ENCODE results near the gene KIRREL3. TPM values are rescaled to one million over a fixed set of nuclear protein-coding genes. Genes with fewer than 3 reads are reported as not detected.

KIRREL3 gene
- total RNA-seq, 2 donors from 2014 or later = 0.44 to 2.1 TPM

DNA sequence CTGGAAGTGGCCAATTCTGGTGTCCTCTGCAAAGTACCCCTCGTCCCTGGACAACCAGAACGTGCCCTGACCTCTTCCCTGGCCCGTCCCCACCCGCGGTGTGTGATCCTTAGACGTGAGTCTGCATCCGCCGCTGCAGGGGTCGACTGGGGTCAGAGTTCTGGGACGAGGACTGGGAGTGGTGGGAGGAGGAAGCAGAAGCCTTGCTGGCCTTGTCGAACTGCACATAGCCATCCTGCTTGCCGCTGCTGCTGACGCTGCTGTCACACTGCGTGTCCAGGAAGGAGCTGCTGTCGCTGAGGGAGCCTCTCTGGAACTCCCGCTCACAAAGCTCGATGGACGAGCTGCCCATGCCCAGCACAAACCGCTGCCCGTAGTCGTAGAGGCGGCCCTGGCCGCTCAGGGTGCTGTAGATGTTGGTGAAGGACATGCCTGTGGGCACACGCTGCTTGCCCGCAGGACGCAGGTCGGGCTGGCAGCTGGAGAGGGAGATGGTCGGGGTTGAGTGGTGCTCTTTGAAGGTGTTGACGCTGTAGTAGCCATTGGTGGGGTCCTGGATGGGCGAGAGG is 576.0 kb downstream of the KIRREL3 start:
- ATAC-seq (no peak), DNase-seq (no peak)
- intact Hi-C loops (cut with DNase I) = no loop called here

DNA sequence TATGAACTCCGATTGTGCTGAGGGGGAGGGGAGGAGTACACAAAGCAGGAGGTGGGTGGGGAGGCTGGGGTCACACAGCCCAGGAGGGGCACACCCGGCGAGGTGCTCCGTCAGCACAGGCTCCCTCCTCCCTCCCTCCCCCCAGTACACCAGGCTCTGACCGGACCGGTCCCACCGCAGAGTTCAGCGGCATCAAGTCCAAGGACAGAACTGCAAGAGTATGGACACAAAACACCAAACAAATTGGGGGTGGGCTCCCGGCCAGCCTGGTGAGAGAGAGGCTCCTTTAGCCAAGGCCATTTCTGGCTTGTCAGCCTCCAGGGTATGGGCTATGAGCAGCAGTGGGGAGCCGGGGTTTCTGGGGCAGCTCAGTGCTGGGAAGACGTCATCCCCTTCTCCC is 576.8 kb downstream of the KIRREL3 start:
- intact Hi-C loops (cut with DNase I) = no loop called here
- no peak for ATAC-seq
- DNase-seq = no peak

DNA sequence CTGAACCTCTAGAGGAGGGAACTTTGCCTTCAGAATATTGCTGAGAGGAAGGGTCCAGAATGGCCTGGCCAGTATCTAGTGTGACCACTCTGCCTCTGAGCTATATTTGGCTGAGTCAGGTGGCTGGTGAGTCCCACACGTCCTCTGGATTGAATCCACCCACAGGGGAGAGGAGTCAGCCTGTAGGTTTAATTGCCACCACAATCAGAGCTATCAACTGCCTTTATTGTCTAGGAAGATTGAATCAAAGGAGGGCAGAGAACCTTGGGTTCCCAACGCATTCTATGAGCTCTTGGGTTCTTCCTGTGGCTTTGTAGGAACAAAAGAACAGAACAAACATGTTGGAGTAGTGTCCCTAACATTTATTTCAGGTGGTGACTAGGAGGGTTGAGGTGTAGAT is 577.4 kb downstream of the KIRREL3 start:
- DNase-seq = no peak
- peak; percentile 15 to 18 for ATAC-seq
- intact Hi-C loops (cut with DNase I) = no loop called here

DNA sequence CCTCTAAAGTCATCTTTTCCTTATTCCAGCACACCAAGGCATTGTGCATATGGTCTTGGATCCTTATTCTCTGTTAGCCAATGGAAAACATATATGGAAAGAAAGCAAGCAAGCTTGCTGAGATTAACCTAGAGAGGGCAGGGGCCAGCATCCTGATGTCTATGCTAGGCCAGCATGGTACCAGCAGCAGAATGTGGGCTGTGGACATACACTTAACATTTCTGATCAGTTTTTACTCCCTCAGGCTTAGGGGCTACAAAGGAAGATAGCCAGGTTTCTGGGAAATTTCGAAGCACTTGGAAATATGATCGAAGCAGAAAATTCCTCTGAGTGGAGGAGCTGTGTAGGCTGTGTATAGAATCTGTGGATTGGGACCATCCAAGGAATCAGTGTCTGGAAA is 578.1 kb downstream of the KIRREL3 start:
- intact Hi-C loops (cut with DNase I) = no loop called here
- no peak for ATAC-seq
- DNase-seq = no peak

DNA sequence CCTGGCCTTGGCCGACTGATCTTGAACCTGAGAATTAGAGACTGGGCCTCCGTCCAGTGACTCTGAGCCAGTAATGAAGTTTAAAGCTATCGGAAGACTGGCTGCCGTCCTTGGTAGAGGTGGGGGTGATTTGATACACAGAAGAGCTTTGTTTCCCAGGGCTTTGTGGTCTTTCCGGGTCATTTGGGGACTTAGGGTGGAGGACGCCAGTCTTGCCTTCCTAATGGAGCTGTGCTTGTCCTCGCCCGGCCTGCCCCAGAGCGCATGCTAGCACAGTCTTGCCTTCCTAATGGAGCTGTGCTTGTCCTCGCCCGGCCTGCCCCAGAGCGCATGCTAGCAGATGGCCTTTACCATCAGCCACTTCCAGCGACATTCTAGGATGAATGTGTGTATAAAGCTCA is 579.3 kb downstream of the KIRREL3 start:
- ATAC-seq (peak; percentile 10 to 24), DNase-seq (no peak)
- intact Hi-C loops (cut with DNase I) = no loop called here

DNA sequence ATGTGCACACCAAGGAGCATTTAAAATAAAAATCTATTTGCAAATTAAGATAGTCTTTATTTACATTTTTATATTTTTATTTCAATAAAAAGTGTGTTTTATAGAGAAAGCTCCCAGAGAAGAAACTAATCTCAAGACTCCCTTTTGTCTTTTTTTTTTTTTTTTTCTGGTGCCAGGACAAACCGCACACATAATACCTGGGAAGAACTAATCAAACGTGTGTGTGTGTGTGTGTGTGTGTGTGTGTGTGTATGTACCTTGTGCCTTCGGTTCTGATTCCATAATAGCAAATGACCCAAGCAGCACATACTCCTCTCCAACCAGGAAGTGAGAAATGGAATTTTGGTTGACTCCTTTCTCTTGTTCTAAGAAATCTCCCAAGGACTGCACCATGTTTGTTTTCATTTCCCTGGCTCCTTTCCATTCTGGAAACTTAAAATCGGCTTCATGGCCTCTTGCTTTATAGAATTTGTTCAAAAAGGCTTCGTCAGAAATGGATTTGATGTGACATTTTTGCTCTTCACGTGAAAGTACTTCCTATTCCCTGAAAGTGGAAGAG is 579.8 kb downstream of the KIRREL3 start:
- ATAC-seq (no peak), DNase-seq (no peak)
- intact Hi-C loops (cut with DNase I) = no loop called here

DNA sequence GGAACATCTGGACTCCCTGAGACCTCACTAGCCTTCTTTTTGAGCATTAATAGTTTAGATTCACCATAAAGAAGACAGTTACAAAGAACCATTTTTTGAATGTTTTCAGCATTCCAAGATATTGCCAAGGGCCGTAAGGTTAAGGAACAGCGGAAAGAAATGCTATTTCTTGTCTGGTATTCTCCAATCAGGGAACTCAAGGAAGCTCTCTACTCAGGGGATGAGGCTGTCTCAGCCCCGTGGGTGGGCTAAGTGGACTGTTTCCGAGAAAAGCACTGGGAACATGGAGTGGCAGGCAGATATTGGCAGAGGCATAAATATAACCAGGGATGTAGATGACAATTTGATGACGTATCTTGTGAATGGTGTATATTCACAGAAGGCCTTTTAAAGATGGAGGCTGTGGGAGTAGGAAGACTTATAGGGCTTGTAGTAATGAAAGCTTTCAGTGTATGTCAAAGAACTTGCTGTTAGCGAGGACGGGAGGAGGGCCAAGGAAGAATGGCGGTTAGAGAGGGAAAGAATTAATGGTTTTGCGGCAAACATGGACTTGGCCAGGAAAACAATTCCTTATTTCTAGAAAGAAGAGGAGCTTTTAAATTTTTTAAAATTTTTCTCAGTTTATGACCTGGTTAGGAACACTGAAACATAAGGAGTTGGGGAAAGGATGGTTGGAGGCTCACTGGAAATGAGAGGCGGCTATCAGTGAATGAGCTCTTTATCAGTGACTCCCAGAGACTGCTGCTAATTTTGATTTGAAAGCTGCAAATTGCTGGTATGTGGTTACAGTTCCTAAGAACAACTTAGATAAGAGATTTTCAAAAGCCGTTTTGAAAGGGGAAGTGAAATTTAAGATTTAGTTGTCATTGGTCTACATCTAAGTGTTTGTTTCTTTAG is 580.5 kb downstream of the KIRREL3 start:
- DNase-seq (no peak), ATAC-seq (no peak)
- intact Hi-C loops (cut with DNase I) = loop anchor here in 1 of 2 donors (5.0 kb wide), 1 partner anchor 63 kb away; the partner anchor contains the start of gene ST3GAL4

DNA sequence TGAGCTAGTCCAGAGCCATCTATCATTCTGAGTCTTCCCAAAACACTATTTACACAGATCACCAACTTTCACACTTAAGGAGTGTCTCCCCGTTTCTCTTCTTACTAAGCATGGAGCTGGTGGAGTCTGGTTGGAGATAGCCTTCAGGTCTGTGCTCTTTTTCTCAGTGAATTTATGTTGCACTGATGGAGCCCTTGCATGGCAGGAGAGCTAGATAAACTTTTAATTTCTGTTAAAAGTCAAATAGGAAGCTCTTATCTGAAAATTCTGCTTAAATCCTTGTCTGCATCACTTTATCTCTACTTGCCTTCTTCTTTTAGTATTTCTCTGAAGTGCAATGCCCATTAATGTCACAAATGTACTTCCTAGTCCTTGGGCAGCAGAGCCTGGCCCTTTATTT is 581.7 kb downstream of the KIRREL3 start:
- DNase-seq = no peak
- ATAC-seq = no peak
- intact Hi-C loops (cut with DNase I) = loop anchor here in 1 of 2 donors (5.0 kb wide), 1 partner anchor 62 kb away; the partner anchor contains the start of gene ST3GAL4

DNA sequence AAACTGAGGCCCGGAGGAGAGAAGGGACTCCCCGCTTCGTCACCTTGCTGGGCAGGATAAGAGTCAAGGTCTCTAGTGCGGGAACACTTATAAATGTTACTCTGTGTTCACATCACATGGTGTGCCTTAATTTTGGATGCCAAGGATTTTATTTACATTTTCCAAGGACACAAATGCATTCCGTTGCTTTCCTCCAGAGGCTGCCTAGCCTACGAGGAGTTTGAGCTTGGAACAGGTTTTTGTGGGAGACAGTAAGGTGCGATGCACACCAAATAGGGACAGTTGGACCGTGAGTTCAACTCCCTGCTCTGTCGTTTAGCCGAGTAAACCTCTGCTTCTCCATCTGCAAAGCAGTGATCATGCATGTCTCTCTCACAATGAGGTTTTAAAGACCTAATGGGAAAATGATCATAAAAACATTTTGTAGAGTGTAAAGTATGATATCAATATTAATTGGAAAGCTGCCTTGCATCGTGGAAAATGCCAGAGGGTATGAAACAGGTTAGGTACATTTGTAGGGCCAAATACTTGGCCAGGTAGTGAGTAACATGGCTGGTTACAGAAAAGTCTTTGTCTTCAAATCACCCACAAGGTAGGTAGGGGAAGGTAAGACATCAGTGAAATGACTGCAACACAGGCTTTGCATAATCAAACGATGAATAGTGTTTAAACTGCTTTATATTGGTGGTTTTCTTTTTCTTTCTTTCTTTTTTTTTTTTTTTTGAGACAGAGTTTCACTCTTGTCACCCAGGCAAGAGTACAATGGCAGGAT is 583.3 kb downstream of the KIRREL3 start:
- ATAC-seq (no peak), DNase-seq (no peak)
- intact Hi-C loops (cut with DNase I) = loop anchor here in 1 of 2 donors (5.0 kb wide), 1 partner anchor 60 kb away; the partner anchor contains the start of gene ST3GAL4

DNA sequence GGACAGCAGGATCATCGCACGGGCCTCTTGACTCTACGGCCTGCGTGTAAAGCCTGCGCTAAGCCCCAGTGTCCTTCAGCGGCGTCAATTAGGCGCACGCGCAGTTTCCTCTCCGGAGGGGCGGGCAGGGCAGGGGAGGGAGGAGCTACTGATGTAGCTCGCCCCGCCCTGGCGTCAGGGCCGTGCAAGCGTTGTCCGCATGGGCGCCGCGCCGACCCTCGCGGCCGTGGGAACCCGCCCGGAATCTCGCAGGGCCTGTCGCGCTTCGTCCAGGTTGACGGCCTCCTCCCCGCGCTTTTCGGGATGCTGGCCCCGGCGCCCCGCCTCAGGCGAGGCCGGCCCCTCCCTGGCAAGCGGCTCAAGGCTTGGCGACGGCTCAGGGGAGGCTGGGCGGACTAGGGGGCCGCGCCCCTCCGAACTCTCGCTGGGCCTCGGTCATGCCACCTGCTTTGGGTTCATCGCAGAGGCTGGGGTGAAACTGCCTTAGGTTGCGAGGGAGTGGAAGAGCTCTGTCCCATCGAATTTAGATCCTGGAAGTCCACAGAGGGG is 584.0 kb downstream of the KIRREL3 start:
- peak; percentile 95 for DNase-seq
- intact Hi-C loops (cut with DNase I) = loop anchor here in 1 of 2 donors (5.0 kb wide), 1 partner anchor 59 kb away; the partner anchor contains the start of gene ST3GAL4
- peak; percentile 81 to 82 for ATAC-seq

DNA sequence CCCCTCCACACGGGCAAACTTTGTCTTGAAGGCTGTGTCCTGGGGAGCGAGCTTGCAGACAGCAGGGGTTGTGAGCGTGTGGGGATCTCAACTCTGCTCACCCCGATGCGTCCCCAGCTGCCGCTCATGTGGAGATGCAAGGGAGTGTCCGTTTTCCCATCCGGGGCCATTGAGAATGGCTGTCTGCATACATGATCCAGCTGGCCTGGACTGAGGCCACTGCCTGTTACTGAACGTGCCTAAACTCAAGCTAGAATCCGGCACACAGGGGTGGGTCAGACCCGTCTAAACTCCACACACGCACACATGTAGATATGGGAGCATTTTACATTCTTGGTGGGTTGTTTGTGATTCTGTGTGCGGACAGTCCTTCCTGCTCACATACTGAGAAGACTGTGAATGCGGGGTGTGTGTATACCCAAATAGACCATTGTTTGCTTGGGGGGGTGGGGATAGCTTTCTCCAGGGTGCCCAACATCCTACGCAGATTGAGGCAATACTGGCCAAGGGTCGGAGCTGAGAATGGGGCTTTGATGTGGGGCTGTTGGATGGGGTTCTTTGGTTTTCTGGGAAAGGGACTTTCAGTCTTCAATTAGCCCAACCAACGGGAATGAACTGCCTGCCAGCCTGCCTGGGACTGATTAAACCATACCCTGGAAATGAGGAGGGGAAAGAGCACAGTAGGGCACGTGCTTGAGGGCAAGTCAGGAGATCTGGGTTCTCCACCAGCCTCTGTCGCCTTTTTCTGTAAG is 584.7 kb downstream of the KIRREL3 start:
- intact Hi-C loops (cut with DNase I) = loop anchor here in 1 of 2 donors (5.0 kb wide), 1 partner anchor 59 kb away; the partner anchor contains the start of gene ST3GAL4
- DNase-seq (peak; percentile 86), ATAC-seq (peak; percentile 48 to 50)

DNA sequence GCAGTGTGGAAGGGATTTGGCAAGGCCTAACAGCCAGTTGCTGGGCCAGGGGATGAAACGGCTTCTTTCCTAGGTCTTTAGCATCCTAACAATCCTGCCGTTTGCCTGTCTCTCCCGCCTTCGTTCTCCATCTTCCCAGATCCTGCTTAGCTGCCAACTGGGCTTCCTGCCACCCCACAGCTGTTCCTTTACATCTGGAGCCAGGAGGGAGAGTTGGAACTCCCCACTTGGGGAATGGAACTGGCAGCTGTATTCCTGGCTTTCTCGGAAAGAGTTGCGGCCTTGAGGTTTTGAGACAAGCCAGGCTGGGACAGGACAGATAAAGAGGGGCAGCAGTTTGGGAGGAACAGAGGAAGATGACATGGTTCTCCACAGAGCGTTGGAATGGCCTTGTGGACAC is 585.4 kb downstream of the KIRREL3 start:
- intact Hi-C loops (cut with DNase I) = loop anchor here in 1 of 2 donors (5.0 kb wide), 1 partner anchor 58 kb away; the partner anchor contains the start of gene ST3GAL4
- ATAC-seq = peak; percentile 36 to 50
- peak; percentile 88 for DNase-seq

DNA sequence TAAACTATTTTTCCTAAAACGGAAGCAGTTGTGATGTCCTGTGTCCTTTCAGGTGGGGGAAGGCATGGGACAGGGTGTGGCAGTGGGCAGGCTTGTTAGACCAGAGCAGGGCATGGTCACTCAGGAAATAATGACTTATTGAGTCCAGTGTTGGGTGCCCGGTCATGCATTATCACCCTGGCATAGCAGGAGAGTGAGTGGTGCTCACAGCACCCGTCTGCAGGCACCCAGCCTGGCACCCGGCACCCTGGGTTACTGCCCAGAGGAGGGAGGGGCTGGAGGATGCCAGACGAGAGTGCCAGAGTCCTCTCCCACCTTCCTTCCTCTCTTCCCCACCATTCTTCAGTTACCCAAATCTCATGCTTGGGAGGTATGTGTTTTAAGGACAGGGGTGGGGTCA is 586.0 kb downstream of the KIRREL3 start:
- intact Hi-C loops (cut with DNase I) = loop anchor here in 1 of 2 donors (5.0 kb wide), 1 partner anchor 57 kb away; the partner anchor contains the start of gene ST3GAL4
- DNase-seq = no peak
- ATAC-seq = peak; percentile 0 to 1

DNA sequence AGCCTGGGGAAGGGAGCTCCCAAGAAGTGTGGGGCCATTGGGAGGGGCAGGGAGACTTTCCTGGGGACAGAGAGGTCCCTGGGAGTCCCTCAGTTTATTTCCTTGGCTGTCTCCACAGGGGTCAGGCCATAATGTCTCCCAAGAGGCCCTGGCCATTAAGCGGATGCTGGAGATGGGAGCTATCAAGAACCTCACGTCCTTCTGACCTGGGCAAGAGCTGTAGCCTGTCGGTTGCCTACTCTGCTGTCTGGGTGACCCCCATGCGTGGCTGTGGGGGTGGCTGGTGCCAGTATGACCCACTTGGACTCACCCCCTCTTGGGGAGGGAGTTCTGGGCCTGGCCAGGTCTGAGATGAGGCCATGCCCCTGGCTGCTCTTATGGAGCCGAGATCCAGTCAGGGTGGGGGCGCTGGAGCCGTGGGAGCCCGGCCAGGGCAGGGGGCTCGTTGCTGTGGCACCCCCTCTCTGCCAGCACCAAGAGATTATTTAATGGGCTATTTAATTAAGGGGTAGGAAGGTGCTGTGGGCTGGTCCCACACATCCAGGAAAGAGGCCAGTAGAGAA is 586.6 kb downstream of the KIRREL3 start:
- intact Hi-C loops (cut with DNase I) = no loop called here
- DNase-seq (no peak), ATAC-seq (no peak)

DNA sequence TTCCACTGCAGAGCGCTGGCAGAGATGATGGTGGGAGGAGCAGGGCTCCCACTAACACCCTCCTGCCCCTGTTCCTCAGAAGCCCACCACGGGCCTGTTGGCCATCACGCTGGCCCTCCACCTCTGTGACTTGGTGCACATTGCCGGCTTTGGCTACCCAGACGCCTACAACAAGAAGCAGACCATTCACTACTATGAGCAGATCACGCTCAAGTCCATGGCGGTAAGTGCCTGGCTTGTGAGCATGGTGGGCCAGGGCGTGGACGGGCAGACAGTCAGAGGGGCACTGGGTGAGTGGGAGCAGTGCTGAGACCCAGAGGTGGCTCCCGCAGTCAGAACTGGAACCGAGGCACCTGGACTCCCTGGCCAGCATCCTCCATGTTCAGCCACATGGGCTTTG is 587.1 kb downstream of the KIRREL3 start:
- ATAC-seq (no peak), DNase-seq (no peak)
- intact Hi-C loops (cut with DNase I) = no loop called here

DNA sequence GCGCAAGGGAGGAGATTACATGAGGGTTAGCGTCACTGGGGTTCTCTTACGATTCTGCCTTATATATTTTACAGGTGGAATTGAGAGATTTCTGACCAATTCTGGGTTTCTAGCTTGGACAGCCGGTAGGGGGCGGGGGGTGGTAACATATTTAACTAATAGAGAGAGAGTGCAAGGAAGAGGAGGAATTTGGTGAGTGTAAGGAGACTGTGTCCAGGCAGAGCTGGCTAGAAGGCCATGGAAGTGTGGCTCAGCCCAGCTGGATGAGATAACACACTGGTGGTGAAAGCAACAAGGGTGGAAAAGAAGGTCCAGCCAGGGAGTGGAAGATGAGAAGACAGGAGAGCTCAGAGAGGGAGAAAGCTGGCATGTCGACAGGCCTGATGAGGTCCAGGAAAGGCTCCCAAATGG is 588.6 kb downstream of the KIRREL3 start:
- DNase-seq (peak; percentile 63), ATAC-seq (peak; percentile 44 to 51)
- intact Hi-C loops (cut with DNase I) = no loop called here

DNA sequence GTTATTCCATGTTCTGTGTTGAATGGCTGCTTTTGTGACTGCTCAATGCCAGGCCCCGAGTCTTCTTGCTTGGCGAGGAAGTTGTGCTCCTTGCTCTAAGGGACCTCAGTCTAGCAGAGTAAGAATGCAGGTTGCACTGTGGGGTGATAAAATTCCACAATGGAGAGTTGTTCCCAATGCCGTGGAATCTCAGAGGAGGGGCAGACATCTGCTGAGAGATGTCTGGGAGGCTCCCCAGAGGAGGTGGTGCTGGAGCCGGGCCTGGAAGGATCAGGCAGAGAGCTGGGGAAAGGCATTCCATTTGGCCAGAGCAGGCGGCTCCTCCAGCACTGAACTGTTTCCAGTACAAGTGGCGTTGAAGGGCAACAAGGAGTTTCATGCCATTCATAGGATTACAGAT is 589.9 kb downstream of the KIRREL3 start:
- peak; percentile 20 to 63 for ATAC-seq

DNA sequence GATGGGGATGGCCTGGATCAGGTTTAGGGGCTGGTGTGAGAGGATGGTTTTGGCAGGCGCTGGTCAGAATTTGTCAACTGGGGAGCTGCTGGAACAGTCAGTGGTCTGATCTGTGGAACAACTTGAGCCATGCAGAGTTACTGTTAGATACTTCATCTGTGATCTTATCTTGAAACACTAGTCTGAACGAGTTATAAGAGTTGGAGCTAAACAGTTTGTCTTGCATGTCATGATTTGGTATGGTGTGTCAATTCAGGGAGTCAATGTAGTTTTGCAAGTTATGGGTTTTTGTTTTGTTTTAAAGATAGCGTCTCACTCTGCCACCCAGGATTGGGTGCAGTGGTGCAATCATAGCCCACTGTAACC is 591.0 kb downstream of the KIRREL3 start:
- no peak for DNase-seq
- intact Hi-C loops (cut with DNase I) = loop anchor here in 1 of 2 donors (10.0 kb wide), 1 partner anchor 95 kb away; no protein-coding TSS in a partner anchor
- ATAC-seq = no peak

More for the DNA sequence above, 589.9 kb downstream of the KIRREL3 start:
- peak; percentile 80 for DNase-seq
- intact Hi-C loops (cut with DNase I) = no loop called here

Measured in left cardiac atrium (tissue), 4 donors.